KMS-11 (cell line): ENCODE measurements around the gene PTRHD1.

Experiments
- H2AFZ ChIP-seq: fragments of 200-600 bp; sonication (generic); 2 replicates; pipeline ENCODE4 v1.6.1; 2016; ENCODE audit warnings: antibody characterized with exemption, mixed run types, low read depth
- H3K27ac ChIP-seq: fragments of 200-600 bp; sonication (generic); 2 replicates; pipeline ENCODE4 v1.6.1; 2016; ENCODE audit warnings: mild to moderate bottlenecking, mixed run types
- H3K27me3 ChIP-seq: fragments of 200-600 bp; sonication (generic); 2 replicates; pipeline ENCODE4 v1.6.1; 2017; ENCODE audit warnings: mild to moderate bottlenecking, low read depth, mixed run types, moderate library complexity; ENCODE audit not compliant: insufficient read depth
- H3K36me3 ChIP-seq: fragments of 200-600 bp; sonication (generic); 2 replicates; pipeline ENCODE4 v1.6.1; 2017; ENCODE audit warnings: mild to moderate bottlenecking, mixed run types; ENCODE audit not compliant: insufficient read depth
- H3K4me1 ChIP-seq: fragments of 200-600 bp; sonication (generic); 2 replicates; pipeline ENCODE4 v1.6.1; 2016; ENCODE audit warnings: mild to moderate bottlenecking, low read depth, mixed run types; ENCODE audit not compliant: poor library complexity, severe bottlenecking
- H3K4me2 ChIP-seq: fragments of 200-600 bp; sonication (generic); 2 replicates; pipeline ENCODE4 v1.7.0; 2016; ENCODE audit warnings: mild to moderate bottlenecking, mixed run types
- H3K4me3 ChIP-seq: fragments of 200-600 bp; sonication (generic); IDR thresholded peaks from 2 replicates; pipeline ENCODE4 v1.6.1; 2017; ENCODE audit warnings: low read depth, low read length, mixed read lengths; ENCODE audit not compliant: insufficient read depth
- H3K79me2 ChIP-seq: fragments of 200-600 bp; sonication (generic); 2 replicates; pipeline ENCODE4 v1.6.1; 2016; ENCODE audit warnings: low read depth, mixed run types; ENCODE audit not compliant: insufficient read depth
- H3K9ac ChIP-seq: fragments of 200-600 bp; sonication (generic); 2 replicates; pipeline ENCODE4 v1.6.1; 2016; ENCODE audit warnings: mild to moderate bottlenecking, mixed run types
- H4K20me1 ChIP-seq: fragments of 200-600 bp; sonication (generic); 2 replicates; pipeline ENCODE4 v1.6.1; 2016; ENCODE audit warnings: mild to moderate bottlenecking, mixed run types; ENCODE audit not compliant: insufficient read depth
- CTCF ChIP-seq: fragments of 200-600 bp; sonication (generic); conservative IDR thresholded peaks from 2 replicates; pipeline ENCODE4 v1.6.1; 2017; ENCODE audit warnings: low read depth, mild to moderate bottlenecking, antibody characterized with exemption, low read length, moderate library complexity, mixed read lengths

PTRHD1 gene

DNA sequence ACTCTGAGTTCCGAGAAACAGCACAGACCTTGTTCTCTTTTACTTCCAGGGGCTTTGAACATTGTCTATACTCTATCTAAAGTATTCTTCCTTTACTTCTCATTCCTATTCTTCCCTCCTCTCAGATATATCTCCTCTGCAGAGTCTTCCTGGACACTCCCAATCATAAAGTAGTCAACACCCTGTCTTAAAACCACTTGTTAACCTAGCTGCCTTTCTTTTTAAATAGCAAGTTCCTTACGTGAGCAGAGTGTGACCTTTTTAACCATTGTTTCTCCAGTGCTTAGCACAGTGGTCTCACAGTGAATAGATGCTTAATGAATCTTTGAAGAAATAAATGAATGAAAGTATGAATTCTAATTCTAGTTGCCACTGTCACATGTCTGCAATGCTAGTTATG is 47.4 kb downstream of the PTRHD1 start:
- Histone ChIP-seq H3K4me2 (no peak overlapping the region), H3K9ac (no peak overlapping the region), H2AFZ (no peak overlapping the region), H3K27me3 (no peaks in the 10 kb centered on the region), H3K79me2 (no peaks in the 10 kb centered on the region), H3K36me3 (no peaks in the 10 kb centered on the region), H3K27ac (no peak overlapping the region), H3K4me1 (no peaks in the 10 kb centered on the region), H4K20me1 (no peaks in the 10 kb centered on the region), H3K4me3 (no peak overlapping the region)
- no peak for TF ChIP-seq CTCF

DNA sequence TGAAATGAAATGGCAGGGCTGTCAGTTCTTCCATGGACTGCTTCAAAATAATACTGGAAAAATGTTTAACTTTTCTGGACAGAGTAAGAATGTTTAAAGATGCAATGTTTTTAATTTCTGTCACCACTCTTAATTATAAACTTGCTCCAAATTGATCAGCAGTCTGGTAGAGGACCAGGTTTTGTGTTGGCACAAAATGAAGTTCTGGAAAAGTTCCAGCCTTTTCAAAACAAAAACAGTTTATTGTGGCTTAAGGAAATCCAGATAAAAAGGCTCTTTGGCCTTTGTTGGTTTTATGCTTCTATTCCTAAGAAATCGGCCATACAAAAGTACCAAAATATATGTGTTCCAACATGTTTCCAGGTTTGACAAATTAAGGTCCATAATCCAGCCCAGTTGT is 48.8 kb downstream of the PTRHD1 start:
- TF ChIP-seq CTCF, result no peak
- H3K36me3 ChIP-seq, result no peaks in the 10 kb centered on the region

DNA sequence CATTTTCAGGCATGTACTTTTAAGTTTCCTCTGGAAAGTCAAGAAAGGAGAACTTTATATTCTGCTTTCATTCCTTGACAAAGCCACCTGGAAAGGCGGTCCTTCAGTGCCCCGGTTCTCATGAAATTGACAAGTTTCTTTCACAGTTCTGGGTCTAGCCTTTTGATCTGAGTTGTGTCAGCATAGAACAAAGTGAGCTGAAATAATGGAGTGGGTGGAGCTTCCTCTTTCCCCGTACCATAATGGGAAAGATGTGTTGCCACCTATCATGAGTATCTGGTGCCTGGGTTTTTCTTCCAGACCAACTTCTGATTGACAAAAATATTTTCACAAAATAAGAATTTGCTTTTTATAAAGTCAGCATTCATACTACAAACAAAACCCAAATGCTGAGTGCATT is 49.3 kb downstream of the PTRHD1 start:
- H3K27me3 ChIP-seq, result no peaks in the 10 kb centered on the region
- H4K20me1 ChIP-seq, result no peaks in the 10 kb centered on the region
- no peak for TF ChIP-seq CTCF
- H3K27ac ChIP-seq, result no peak overlapping the region
- no peaks in the 10 kb centered on the region for H3K79me2 ChIP-seq
- no peaks in the 10 kb centered on the region for H3K4me1 ChIP-seq
- H3K4me3 ChIP-seq, result no peak overlapping the region
- no peak overlapping the region for H2AFZ ChIP-seq
- H3K36me3 ChIP-seq, result no peaks in the 10 kb centered on the region
- H3K4me2 ChIP-seq, result no peak overlapping the region
- no peak overlapping the region for H3K9ac ChIP-seq

More for the DNA sequence above, 48.8 kb downstream of the PTRHD1 start:
- Histone ChIP-seq H3K4me3 (no peak overlapping the region), H3K9ac (no peak overlapping the region), H2AFZ (no peak overlapping the region), H3K4me2 (no peak overlapping the region), H3K4me1 (no peaks in the 10 kb centered on the region), H3K79me2 (no peaks in the 10 kb centered on the region), H4K20me1 (no peaks in the 10 kb centered on the region), H3K27me3 (no peaks in the 10 kb centered on the region), H3K27ac (no peak overlapping the region)

DNA sequence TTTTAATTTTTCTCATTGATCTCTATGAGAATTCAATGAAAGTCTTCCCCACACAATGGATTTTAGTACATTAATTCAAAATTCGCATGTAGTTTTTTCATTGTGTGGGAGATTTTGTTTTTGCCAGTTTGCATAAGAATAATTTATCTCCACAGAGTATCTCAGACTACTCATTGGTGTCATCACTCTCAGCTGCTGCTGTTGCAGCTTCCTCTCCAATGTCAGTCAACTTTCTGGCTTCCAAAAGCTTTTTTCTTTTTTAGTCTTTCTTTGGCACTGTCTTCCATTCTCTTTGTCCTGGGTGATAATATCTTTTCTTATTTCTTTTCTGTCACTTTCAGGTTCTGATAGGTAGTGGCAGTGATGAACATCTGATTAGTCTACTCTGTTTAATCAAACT is 50.5 kb downstream of the PTRHD1 start:
- Histone ChIP-seq H3K79me2 (no peaks in the 10 kb centered on the region), H3K9ac (no peak overlapping the region)
- no peak for TF ChIP-seq CTCF

More for the DNA sequence above, 50.5 kb downstream of the PTRHD1 start:
- no peak overlapping the region for H3K4me3 ChIP-seq
- H3K27ac ChIP-seq, result no peak overlapping the region
- H2AFZ ChIP-seq, result no peak overlapping the region
- H3K4me2 ChIP-seq, result no peak overlapping the region
- no peaks in the 10 kb centered on the region for H3K4me1 ChIP-seq
- H4K20me1 ChIP-seq, result no peaks in the 10 kb centered on the region
- no peaks in the 10 kb centered on the region for H3K36me3 ChIP-seq
- no peaks in the 10 kb centered on the region for H3K27me3 ChIP-seq
